Measurements from ENCODE around the gene SLC7A5.
"Not testable (repeated sequence)": the region's sequence is repeated elsewhere in the genome, so short reads cannot be mapped to it uniquely, and the experiment has no call there.

Gene SLC7A5

DNA sequence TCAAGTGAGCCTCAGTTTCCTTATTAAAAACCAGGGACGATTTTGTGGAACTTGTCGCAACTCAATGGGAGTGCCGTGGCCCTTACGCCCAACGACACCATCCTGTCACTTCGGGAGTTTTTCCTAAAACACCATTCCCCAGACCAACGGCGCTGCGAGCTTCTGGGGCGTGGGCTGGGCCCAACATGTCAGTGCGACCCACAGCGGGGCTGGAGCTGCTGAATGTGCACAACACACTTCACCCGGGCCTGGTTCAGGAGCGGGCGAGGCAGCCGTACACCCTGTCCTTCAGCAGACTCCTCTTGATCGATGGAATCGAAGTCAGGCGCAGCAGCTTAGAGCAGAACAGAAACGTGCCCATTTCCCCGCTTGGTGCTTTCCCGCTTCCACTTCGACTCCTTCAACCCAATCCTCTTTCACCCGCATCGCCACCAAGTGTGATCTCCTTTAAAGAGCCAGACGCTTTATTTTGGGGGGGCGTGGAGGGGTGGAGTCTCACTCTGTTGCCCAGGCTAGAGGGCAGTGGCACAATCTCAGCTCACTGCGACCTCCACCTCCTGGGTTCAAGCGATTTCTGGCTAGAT lies 13.2 kb upstream of the SLC7A5 start:
- Histone ChIP-seq H3K36me3 (ENCODE audit: insufficient read depth) (no peaks in the 10 kb centered on the region), H3K4me2 (no peak overlapping the region), H3K4me3 (IDR thresholded peaks at IDR 0.05; ENCODE audit: insufficient read depth, low read depth, low read length) (no peak overlapping the region), H2AFZ (ENCODE audit: low read depth) (no peak overlapping the region), H3K27me3 (ENCODE audit: insufficient read depth, low read depth) (peaks cover 54% of the 10 kb centered on the region; the same call in 1 of the 2 replicates), H4K20me1 (ENCODE audit: insufficient read depth) (no peaks in the 10 kb centered on the region), H3K4me1 (ENCODE audit: low read depth, poor library complexity, severe bottlenecking) (no peaks in the 10 kb centered on the region), H3K79me2 (ENCODE audit: insufficient read depth, low read depth) (no peaks in the 10 kb centered on the region), H3K9ac (no peak overlapping the region), H3K27ac (no peak overlapping the region)
- TF ChIP-seq, protein P1, sequence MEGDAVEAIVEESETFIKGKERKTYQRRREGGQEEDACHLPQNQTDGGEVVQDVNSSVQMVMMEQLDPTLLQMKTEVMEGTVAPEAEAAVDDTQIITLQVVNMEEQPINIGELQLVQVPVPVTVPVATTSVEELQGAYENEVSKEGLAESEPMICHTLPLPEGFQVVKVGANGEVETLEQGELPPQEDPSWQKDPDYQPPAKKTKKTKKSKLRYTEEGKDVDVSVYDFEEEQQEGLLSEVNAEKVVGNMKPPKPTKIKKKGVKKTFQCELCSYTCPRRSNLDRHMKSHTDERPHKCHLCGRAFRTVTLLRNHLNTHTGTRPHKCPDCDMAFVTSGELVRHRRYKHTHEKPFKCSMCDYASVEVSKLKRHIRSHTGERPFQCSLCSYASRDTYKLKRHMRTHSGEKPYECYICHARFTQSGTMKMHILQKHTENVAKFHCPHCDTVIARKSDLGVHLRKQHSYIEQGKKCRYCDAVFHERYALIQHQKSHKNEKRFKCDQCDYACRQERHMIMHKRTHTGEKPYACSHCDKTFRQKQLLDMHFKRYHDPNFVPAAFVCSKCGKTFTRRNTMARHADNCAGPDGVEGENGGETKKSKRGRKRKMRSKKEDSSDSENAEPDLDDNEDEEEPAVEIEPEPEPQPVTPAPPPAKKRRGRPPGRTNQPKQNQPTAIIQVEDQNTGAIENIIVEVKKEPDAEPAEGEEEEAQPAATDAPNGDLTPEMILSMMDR (conservative IDR thresholded peaks at IDR 0.05; ENCODE audit: low read depth, low read length), result no peak

DNA sequence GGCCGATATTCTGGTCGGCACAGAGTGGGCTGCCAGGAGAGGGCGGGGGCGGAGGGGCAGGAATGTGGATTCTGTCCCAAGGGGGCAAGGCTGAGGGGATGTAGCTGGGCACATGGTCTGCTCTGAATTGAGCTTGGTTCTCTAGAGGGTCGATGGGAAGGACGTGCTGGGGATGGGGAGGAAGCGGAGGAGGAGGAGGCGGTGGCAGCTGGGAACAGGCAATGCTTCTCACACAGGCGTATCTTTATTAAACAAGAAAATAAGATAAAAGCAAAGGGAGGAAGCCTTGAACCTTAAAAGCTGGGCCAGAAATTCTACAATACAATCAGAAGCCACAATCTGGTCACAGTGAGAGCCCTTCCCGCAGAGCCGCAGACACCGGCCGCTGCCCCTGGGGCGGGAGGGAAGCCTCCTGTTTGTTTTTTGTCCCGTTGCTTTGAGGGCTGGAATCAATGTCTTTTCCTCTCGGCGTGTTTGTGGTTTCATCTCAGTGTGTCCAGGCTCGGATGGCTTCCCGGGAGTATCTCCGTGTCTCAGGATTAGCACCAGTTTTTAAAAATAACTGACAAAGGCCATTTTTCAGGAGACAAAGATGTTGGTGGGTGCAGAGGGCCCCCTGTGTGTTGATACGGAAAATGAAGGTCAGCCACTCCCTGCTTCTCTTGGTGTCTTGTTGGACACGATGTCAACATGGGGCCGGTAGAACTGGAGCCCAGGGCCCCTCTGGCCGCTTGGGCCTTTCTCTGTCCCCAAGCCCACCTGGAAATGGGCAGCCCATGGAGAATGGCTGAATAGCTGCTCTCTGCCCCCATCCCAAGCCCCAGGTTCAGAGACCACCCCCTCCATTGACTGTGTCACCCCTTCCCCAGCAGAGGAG lies 12.3 kb upstream of the SLC7A5 start:
- H3K9ac ChIP-seq, result no peak overlapping the region
- H3K79me2 ChIP-seq (ENCODE audit: insufficient read depth, low read depth), result no peaks in the 10 kb centered on the region
- H3K27ac ChIP-seq, result no peak overlapping the region
- H2AFZ ChIP-seq (ENCODE audit: low read depth), result no peak overlapping the region
- H3K4me2 ChIP-seq, result no peak overlapping the region
- no peaks in the 10 kb centered on the region for H3K4me1 ChIP-seq (ENCODE audit: low read depth, poor library complexity, severe bottlenecking)
- peaks cover 56% of the 10 kb centered on the region; the same call in 1 of the 2 replicates for H3K27me3 ChIP-seq (ENCODE audit: insufficient read depth, low read depth)
- no peaks in the 10 kb centered on the region for H4K20me1 ChIP-seq (ENCODE audit: insufficient read depth)
- TF ChIP-seq, protein P1 (conservative IDR thresholded peaks at IDR 0.05; ENCODE audit: low read depth, low read length), result no peak
- H3K36me3 ChIP-seq (ENCODE audit: insufficient read depth), result no peaks in the 10 kb centered on the region
- H3K4me3 ChIP-seq (IDR thresholded peaks at IDR 0.05; ENCODE audit: insufficient read depth, low read depth, low read length), result no peak overlapping the region

DNA sequence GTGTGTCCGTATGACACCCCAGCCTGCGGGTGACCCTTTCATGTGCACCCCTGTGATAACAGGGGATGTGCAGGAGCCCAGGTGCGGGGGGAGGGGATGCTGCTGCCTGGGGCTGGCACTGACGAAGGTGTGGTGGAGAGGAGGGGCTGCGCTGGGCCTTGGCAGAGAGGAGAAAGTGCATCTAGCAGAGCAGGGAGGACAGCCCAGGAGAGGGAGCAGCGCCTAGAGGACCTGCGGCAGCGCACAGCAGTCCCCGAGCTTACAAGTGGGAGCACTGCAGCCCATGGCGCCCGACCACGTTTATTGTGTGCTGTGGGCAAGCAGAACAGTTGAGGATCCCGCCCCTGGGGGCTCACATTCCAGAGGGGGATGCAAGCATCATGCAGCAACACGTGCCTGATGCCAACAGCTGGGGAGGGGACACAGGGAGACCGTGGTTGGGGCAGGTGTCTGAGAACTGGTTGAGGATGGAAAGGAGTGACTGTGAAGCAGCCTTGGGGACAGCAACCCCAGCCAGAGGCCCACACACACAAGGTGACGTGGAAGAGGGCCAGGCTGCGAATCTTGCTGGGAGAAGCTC lies 10.9 kb upstream of the SLC7A5 start:
- Histone ChIP-seq H3K9ac (no peak overlapping the region), H3K4me1 (ENCODE audit: low read depth, poor library complexity, severe bottlenecking) (no peaks in the 10 kb centered on the region), H3K36me3 (ENCODE audit: insufficient read depth) (no peaks in the 10 kb centered on the region), H3K4me2 (no peak overlapping the region), H3K27ac (no peak overlapping the region), H2AFZ (ENCODE audit: low read depth) (no peak overlapping the region), H3K4me3 (IDR thresholded peaks at IDR 0.05; ENCODE audit: insufficient read depth, low read depth, low read length) (no peak overlapping the region), H4K20me1 (ENCODE audit: insufficient read depth) (no peaks in the 10 kb centered on the region), H3K79me2 (ENCODE audit: insufficient read depth, low read depth) (no peaks in the 10 kb centered on the region), H3K27me3 (ENCODE audit: insufficient read depth, low read depth) (peaks cover 60% of the 10 kb centered on the region; the same call in 1 of the 2 replicates)
- TF ChIP-seq, protein P1 (conservative IDR thresholded peaks at IDR 0.05; ENCODE audit: low read depth, low read length), result no peak

DNA sequence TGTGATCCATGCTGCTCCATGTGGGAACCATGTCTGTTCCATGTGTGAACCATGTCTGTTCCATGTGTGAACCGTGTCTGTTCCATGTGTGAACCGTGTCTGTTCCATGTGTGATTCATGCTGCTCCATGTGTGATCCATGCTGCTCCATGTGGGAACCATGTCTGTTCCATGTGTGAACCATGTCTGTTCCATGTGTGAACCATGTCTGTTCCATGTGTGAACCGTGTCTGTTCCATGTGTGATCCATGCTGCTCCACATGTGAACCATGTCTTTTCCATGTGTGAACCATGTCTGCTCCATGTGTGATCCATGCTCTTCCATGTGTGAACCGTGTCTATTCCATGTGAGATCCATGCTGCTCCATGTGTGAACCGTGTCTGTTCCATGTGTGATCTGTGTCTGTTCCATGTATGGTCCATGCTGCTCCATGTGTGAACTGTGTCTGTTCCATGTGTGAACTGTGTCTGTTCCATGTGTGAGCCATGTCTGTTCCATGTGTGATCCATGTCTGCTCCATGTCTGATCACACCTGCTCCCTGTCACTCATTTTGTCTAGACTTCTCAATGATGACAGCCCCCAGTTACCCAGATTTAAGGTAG lies 10.2 kb upstream of the SLC7A5 start:
- H3K4me2 ChIP-seq; H3K36me3 ChIP-seq (ENCODE audit: insufficient read depth); H3K79me2 ChIP-seq (ENCODE audit: insufficient read depth, low read depth); H2AFZ ChIP-seq (ENCODE audit: low read depth); H3K9ac ChIP-seq; H4K20me1 ChIP-seq (ENCODE audit: insufficient read depth); H3K4me1 ChIP-seq (ENCODE audit: low read depth, poor library complexity, severe bottlenecking); H3K4me3 ChIP-seq (IDR thresholded peaks at IDR 0.05; ENCODE audit: insufficient read depth, low read depth, low read length); H3K27ac ChIP-seq: not testable (repeated sequence)
- peaks cover 59% of the 10 kb centered on the region; the same call in 1 of the 2 replicates for H3K27me3 ChIP-seq (ENCODE audit: insufficient read depth, low read depth)

Measured in KMS-11 (cell line).